SK-N-SH (cell line): ENCODE measurements around the gene ANO4. TPM values are rescaled to one million over a fixed set of nuclear protein-coding genes. Genes with fewer than 3 reads are reported as not detected.

ENCODE experiments used
- CTCF ChIA-PET: fragments of 300-600, 350-600 bp; formaldehyde crosslinking; extraction: SDS; loops from one replicate; lab custom pipeline; 2021; lab: Yijun Ruan, JAX
- POLR2A ChIA-PET: fragments of 350-600 bp; sonication (Branson Sonifier 250); formaldehyde crosslinking; extraction: SDS; loops from one replicate; lab custom pipeline; 2020; ENCODE audit warnings: antibody characterized with exemption, inconsistent platforms; lab: Yijun Ruan, JAX
- DNase-seq: peaks from one replicate; pipeline ENCODE4 v3.0.0; 2012
- H2AFZ ChIP-seq: fragments of 200-600 bp; sonication (generic); 2 replicates; pipeline ENCODE4 v1.8.1; 2016; ENCODE audit warnings: antibody characterized with exemption, mild to moderate bottlenecking, low read depth
- H3F3A ChIP-seq: fragments of 200-600 bp; sonication (generic); replicated peaks from 2 replicates; pipeline ENCODE3; 2016; ENCODE audit warnings: antibody characterized with exemption, mild to moderate bottlenecking; ENCODE audit not compliant: insufficient read depth
- H3K27ac ChIP-seq, 2 experiments: fragments of 200-500 bp in 1 of 2; fragments of 200-600 bp in 1 of 2; sonication (Bioruptor generic) in 1 of 2; sonication (generic), shearing (Covaris generic) in 1 of 2; 2 replicates each; pipeline versions ENCODE4 v1.5.1 to v1.6.1; 2014 to 2016; ENCODE audit warnings: low read depth in 2 of 2, inconsistent platforms in 1 of 2, low read length in 1 of 2, mild to moderate bottlenecking in 1 of 2, mixed read lengths in 1 of 2
- H3K27me3 ChIP-seq: fragments of 200-600 bp; sonication (generic), shearing (Covaris generic); 2 replicates; pipeline ENCODE4 v1.6.1; 2016; ENCODE audit warnings: mixed run types; ENCODE audit not compliant: insufficient read depth
- H3K36me3 ChIP-seq, 2 experiments: fragments of 200-500 bp in 1 of 2; fragments of 200-600 bp in 1 of 2; sonication (Bioruptor generic) in 1 of 2; sonication (generic) in 1 of 2; replicated peaks in 1 of 2; 2 replicates each; pipeline versions ENCODE3 to v1.5.1; 2014 to 2016; ENCODE audit warnings: low read length in 1 of 2, mild to moderate bottlenecking in 1 of 2; ENCODE audit not compliant: insufficient read depth in 2 of 2, control insufficient read depth in 1 of 2
- H3K4me1 ChIP-seq, 2 experiments: fragments of 200-500 bp in 1 of 2; fragments of 200-600 bp in 1 of 2; sonication (Bioruptor generic) in 1 of 2; sonication (generic), shearing (Covaris generic) in 1 of 2; 2 replicates each; pipeline versions ENCODE4 v1.5.1 to v1.6.1; 2014 to 2016; ENCODE audit warnings: low read depth in 1 of 2, low read length in 1 of 2, mixed run types in 1 of 2; ENCODE audit not compliant: insufficient read depth in 2 of 2, control insufficient read depth in 1 of 2
- H3K4me2 ChIP-seq: fragments of 200-600 bp; sonication (generic), shearing (Covaris generic); 2 replicates; pipeline ENCODE4 v1.6.1; 2017; ENCODE audit warnings: mixed run types
- H3K4me3 ChIP-seq, 2 experiments: fragments of 200-500 bp in 1 of 2; fragments of 200-600 bp in 1 of 2; sonication (Bioruptor generic) in 1 of 2; sonication (generic), shearing (Covaris generic) in 1 of 2; 2 replicates each; pipeline versions ENCODE4 v1.5.1 to v1.8.1; 2014 to 2016; ENCODE audit warnings: low read depth in 2 of 2, inconsistent platforms in 1 of 2, low read length in 1 of 2, mild to moderate bottlenecking in 1 of 2, mixed read lengths in 1 of 2, moderate library complexity in 1 of 2
- H3K79me2 ChIP-seq: fragments of 200-600 bp; sonication (generic); 2 replicates; pipeline ENCODE4 v1.8.1; 2017; ENCODE audit warnings: mild to moderate bottlenecking; ENCODE audit not compliant: insufficient read depth
- H3K9ac ChIP-seq: fragments of 200-600 bp; sonication (generic); 2 replicates; pipeline ENCODE4 v1.6.1; 2017; ENCODE audit warnings: mixed run types
- H3K9me2 ChIP-seq: fragments of 200-600 bp; sonication (generic); 2 replicates; pipeline ENCODE4 v1.6.1; 2017; ENCODE audit warnings: mixed run types
- H3K9me3 ChIP-seq: fragments of 200-600 bp; sonication (generic); 2 replicates; pipeline ENCODE4 v1.6.1; 2017; ENCODE audit warnings: mixed run types, mild to moderate bottlenecking, moderate library complexity
- H4K20me1 ChIP-seq: fragments of 200-600 bp; sonication (generic); 2 replicates; pipeline ENCODE4 v1.6.1; 2017; ENCODE audit warnings: mild to moderate bottlenecking, mixed run types; ENCODE audit not compliant: insufficient read depth
- ELF1 ChIP-seq: IDR thresholded peaks from 2 replicates; pipeline ENCODE4 v1.4.0; 2012
- EZH2phosphoT487 ChIP-seq: fragments of 200-600 bp; sonication (generic); IDR thresholded peaks from 2 replicates; pipeline ENCODE4 v1.6.1; 2017; ENCODE audit warnings: low read depth, mixed run types, mild to moderate bottlenecking, antibody characterized with exemption, moderate library complexity, borderline replicate concordance
- FOXJ3 ChIP-seq: sonication (generic); formaldehyde crosslinking; IDR thresholded peaks from 2 replicates; pipeline ENCODE4 v1.5.1; 2020; ENCODE audit warnings: mild to moderate bottlenecking, missing genetic modification reagents
- FOXM1 ChIP-seq: IDR thresholded peaks from 2 replicates; pipeline ENCODE4 v1.4.0; 2012; ENCODE audit warnings: low read depth, mild to moderate bottlenecking
- GABPA ChIP-seq: IDR thresholded peaks from 2 replicates; pipeline ENCODE4 v1.4.0; 2012; ENCODE audit warnings: low read depth, mild to moderate bottlenecking
- IRF3 ChIP-seq: fragments of 150-350 bp; IDR thresholded peaks from 2 replicates; pipeline ENCODE4 v1.6.1; 2016; ENCODE audit warnings: mild to moderate bottlenecking, low read depth, low read length
- JUND ChIP-seq: IDR thresholded peaks from 2 replicates; pipeline ENCODE4 v1.4.0; 2012
- MEF2A ChIP-seq: IDR thresholded peaks from 2 replicates; pipeline ENCODE4 v1.4.0; 2012; ENCODE audit warnings: low read depth, borderline replicate concordance
- NFIC ChIP-seq: IDR thresholded peaks from 2 replicates; pipeline ENCODE4 v1.4.0; 2012; ENCODE audit warnings: borderline replicate concordance
- NRF1 ChIP-seq: IDR thresholded peaks from 2 replicates; pipeline ENCODE4 v1.6.1; 2012; ENCODE audit warnings: low read depth, mild to moderate bottlenecking, low read length
- PBX3 ChIP-seq: IDR thresholded peaks from 2 replicates; pipeline ENCODE4; 2012
- POLR2AphosphoS5 ChIP-seq: IDR thresholded peaks from 2 replicates; pipeline ENCODE4 v1.6.1; 2012; ENCODE audit warnings: low read depth, low read length
- RAD21 ChIP-seq: IDR thresholded peaks from 2 replicates; pipeline ENCODE4 v1.6.1; 2012; ENCODE audit warnings: mild to moderate bottlenecking, low read length
- RCOR1 ChIP-seq: fragments of 150-350 bp; IDR thresholded peaks from 2 replicates; pipeline ENCODE4 v1.6.1; 2017; ENCODE audit warnings: antibody characterized with exemption, low read length
- RXRA ChIP-seq: IDR thresholded peaks from 2 replicates; pipeline ENCODE4 v1.4.0; 2012; ENCODE audit warnings: low read depth, mild to moderate bottlenecking, borderline replicate concordance
- SMC3 ChIP-seq: IDR thresholded peaks from 2 replicates; pipeline ENCODE4 v1.6.1; 2012; ENCODE audit warnings: low read depth, low read length, improper control_type of control experiment
- TCF12 ChIP-seq: IDR thresholded peaks from 2 replicates; pipeline ENCODE4 v1.4.0; 2012
- TEAD4 ChIP-seq: IDR thresholded peaks from 2 replicates; pipeline ENCODE4 v1.4.0; 2012; ENCODE audit warnings: mild to moderate bottlenecking, borderline replicate concordance; ENCODE audit not compliant: insufficient read depth
- YY1 ChIP-seq: IDR thresholded peaks from 2 replicates; pipeline ENCODE4 v1.4.0; 2012; ENCODE audit warnings: low read depth, mild to moderate bottlenecking
- WGBS: methylation state at CpG from one replicate; pipeline ENCODE4 v1.1.6; 2017; ENCODE audit warnings: low lambda C conversion rate; 5-methylcytosine and 5-hydroxymethylcytosine counted together
- polyA plus RNA-seq, 3 experiments: library from polyadenylated mRNA; depleted of rRNA; stranded (reverse); fragments of >200 nt; gene quantifications; 2 replicates each; pipeline ENCODE4 v1.2.3, GENCODE V29; 2012
- TF ChIP-seq, protein P1 (sequence below): IDR thresholded peaks from 2 replicates; pipeline ENCODE4 v1.4.0; 2012; ENCODE audit warnings: low read depth, borderline replicate concordance
- TF ChIP-seq, protein P2 (sequence below): fragments of 200-600 bp; sonication (generic); IDR thresholded peaks from 2 replicates; pipeline ENCODE4 v1.6.1; 2017; ENCODE audit warnings: antibody characterized with exemption, mild to moderate bottlenecking, moderate library complexity
- TF ChIP-seq, protein P3 (sequence below): fragments of 150-350 bp; IDR thresholded peaks from 2 replicates; pipeline ENCODE4 v1.6.1; 2017; ENCODE audit warnings: antibody characterized with exemption, low read length, low read depth, borderline replicate concordance

ANO4 gene
- polyA plus RNA-seq, 1 of the 3 experiments (the other 2 are of a cell fraction), result 9.4 TPM

DNA sequence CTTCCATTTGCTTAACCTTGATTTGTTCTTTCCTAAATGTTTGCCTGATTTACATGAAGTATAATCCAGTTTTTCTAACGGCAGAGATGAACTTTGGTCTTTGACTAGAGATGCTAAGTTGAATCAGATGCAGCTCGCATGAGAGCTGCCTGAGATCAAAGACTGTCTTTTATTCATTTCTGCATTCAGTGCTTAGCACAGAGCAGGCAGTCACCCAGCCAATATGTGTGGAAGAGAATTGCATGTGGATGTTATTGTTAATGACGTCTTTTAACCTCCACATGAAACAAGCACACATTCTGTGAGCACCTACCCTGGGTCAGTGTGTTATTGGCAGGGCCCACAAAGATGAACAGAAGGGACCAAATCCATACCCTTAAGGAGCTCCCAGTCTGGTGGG is 316.3 kb downstream of the ANO4 start:
- no peaks in the 10 kb centered on the region for H4K20me1 ChIP-seq

DNA sequence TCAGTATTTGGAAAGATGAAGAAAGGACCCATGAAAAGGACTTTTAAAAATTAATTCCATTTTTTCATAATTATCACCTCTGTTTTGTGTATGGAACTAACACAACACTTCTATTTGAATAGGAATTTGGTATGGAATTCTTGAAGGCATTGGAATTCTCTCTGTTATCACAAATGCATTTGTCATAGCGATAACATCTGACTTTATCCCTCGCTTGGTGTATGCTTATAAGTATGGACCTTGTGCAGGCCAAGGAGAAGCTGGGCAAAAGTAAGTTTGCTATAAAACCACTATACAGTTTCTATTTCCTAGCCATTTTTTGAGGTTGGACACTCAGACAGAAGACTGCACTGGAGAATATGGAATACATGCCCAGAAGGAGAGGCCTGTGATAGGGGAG is 316.9 kb downstream of the ANO4 start:
- H3K27ac ChIP-seq, result no peak overlapping the region
- CTCF ChIA-PET, result no interaction called here
- no peaks in the 10 kb centered on the region for H3K9me2 ChIP-seq
- H3K79me2 ChIP-seq, result no peaks in the 10 kb centered on the region
- H3F3A ChIP-seq, result no peaks in the 10 kb centered on the region
- no peak overlapping the region for H3K4me2 ChIP-seq
- no peak overlapping the region for H3K4me3 ChIP-seq
- no peak overlapping the region for H2AFZ ChIP-seq
- WGBS, result 47% methylated on average over 2 of the region's 2 CpGs
- H4K20me1 ChIP-seq, result no peaks in the 10 kb centered on the region
- H3K27me3 ChIP-seq, result no peaks in the 10 kb centered on the region
- no peaks in the 10 kb centered on the region for H3K9me3 ChIP-seq
- no peak overlapping the region for H3K9ac ChIP-seq
- no peaks in the 10 kb centered on the region for H3K4me1 ChIP-seq
- POLR2A ChIA-PET, result no interaction called here
- H3K36me3 ChIP-seq, result peaks cover 0 to 11% of the 10 kb centered on the region in 2 experiments
- DNase-seq, result no peak
- TF ChIP-seq RXRA, result no peak
- no peak for TF ChIP-seq RCOR1
- TF ChIP-seq EZH2phosphoT487, result no peak
- no peak for TF ChIP-seq SMC3
- TF ChIP-seq GABPA, result no peak
- TF ChIP-seq, protein P1, sequence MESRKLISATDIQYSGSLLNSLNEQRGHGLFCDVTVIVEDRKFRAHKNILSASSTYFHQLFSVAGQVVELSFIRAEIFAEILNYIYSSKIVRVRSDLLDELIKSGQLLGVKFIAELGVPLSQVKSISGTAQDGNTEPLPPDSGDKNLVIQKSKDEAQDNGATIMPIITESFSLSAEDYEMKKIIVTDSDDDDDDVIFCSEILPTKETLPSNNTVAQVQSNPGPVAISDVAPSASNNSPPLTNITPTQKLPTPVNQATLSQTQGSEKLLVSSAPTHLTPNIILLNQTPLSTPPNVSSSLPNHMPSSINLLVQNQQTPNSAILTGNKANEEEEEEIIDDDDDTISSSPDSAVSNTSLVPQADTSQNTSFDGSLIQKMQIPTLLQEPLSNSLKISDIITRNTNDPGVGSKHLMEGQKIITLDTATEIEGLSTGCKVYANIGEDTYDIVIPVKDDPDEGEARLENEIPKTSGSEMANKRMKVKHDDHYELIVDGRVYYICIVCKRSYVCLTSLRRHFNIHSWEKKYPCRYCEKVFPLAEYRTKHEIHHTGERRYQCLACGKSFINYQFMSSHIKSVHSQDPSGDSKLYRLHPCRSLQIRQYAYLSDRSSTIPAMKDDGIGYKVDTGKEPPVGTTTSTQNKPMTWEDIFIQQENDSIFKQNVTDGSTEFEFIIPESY, result no peak
- no peak for TF ChIP-seq FOXJ3 (CRISPR knock-in tag)
- TF ChIP-seq NFIC, result no peak
- TF ChIP-seq PBX3, result no peak
- TF ChIP-seq RAD21, result no peak
- no peak for TF ChIP-seq TEAD4
- TF ChIP-seq YY1, result no peak
- TF ChIP-seq NRF1, result no peak

More for the DNA sequence above, 316.3 kb downstream of the ANO4 start:
- H3K9ac ChIP-seq, result no peak overlapping the region
- H3K4me2 ChIP-seq, result no peak overlapping the region
- no peaks in the 10 kb centered on the region for H3K9me2 ChIP-seq
- TF ChIP-seq ELF1 (no peak), IRF3 (no peak), TCF12 (no peak), RCOR1 (no peak), MEF2A (no peak), FOXM1 (no peak), YY1 (no peak), POLR2AphosphoS5 (no peak), SMC3 (no peak), JUND (no peak), FOXJ3 (CRISPR knock-in tag) (no peak)
- TF ChIP-seq, protein P2, sequence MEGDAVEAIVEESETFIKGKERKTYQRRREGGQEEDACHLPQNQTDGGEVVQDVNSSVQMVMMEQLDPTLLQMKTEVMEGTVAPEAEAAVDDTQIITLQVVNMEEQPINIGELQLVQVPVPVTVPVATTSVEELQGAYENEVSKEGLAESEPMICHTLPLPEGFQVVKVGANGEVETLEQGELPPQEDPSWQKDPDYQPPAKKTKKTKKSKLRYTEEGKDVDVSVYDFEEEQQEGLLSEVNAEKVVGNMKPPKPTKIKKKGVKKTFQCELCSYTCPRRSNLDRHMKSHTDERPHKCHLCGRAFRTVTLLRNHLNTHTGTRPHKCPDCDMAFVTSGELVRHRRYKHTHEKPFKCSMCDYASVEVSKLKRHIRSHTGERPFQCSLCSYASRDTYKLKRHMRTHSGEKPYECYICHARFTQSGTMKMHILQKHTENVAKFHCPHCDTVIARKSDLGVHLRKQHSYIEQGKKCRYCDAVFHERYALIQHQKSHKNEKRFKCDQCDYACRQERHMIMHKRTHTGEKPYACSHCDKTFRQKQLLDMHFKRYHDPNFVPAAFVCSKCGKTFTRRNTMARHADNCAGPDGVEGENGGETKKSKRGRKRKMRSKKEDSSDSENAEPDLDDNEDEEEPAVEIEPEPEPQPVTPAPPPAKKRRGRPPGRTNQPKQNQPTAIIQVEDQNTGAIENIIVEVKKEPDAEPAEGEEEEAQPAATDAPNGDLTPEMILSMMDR, result no peak
- TF ChIP-seq, protein P3, sequence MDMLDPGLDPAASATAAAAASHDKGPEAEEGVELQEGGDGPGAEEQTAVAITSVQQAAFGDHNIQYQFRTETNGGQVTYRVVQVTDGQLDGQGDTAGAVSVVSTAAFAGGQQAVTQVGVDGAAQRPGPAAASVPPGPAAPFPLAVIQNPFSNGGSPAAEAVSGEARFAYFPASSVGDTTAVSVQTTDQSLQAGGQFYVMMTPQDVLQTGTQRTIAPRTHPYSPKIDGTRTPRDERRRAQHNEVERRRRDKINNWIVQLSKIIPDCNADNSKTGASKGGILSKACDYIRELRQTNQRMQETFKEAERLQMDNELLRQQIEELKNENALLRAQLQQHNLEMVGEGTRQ, result no peak
- POLR2A ChIA-PET, result no interaction called here
- CTCF ChIA-PET, result no interaction called here
- no peaks in the 10 kb centered on the region for H3K79me2 ChIP-seq
- no peaks in the 10 kb centered on the region for H3K9me3 ChIP-seq
- no peaks in the 10 kb centered on the region for H3F3A ChIP-seq
- H3K36me3 ChIP-seq, result peaks cover 0 to 11% of the 10 kb centered on the region in 2 experiments
- H3K4me1 ChIP-seq, result no peaks in the 10 kb centered on the region
- H3K27me3 ChIP-seq, result no peaks in the 10 kb centered on the region
- no peak overlapping the region for H3K27ac ChIP-seq
- DNase-seq, result no peak
- WGBS, result 39% methylated on average over 3 of the region's 3 CpGs
- no peak overlapping the region for H2AFZ ChIP-seq
- H3K4me3 ChIP-seq, result no peak overlapping the region
